Fibroblast of peridontal ligament (primary cell): ENCODE measurements around the gene ADARB2.
"Not testable (repeated sequence)": the region's sequence is repeated elsewhere in the genome, so short reads cannot be mapped to it uniquely, and the experiment has no call there.

Experiments
- DNase-seq: peaks from one replicate; pipeline ENCODE4 v3.0.0-alpha.2; 2010; ENCODE audit errors: extremely low read depth

The ADARB2 gene

GRCh38 chr10:1268831-1269230, 468.5 kb downstream of the ADARB2 start:
- DNase-seq, result no peak

GRCh38 chr10:1267568-1267967, 469.8 kb downstream of the ADARB2 start:
- DNase-seq, result no peak

- DNase-seq, result no peak
Observed at GRCh38 chr10:1267148-1267547, 470.2 kb downstream of the ADARB2 start.

GRCh38 chr10:1266033-1266802, 471.1 kb downstream of the ADARB2 start:
- no peak for DNase-seq

- no peak for DNase-seq
Observed at GRCh38 chr10:1264001-1264400, 473.3 kb downstream of the ADARB2 start.

GRCh38 chr10:1257274-1257673, 480.1 kb downstream of the ADARB2 start:
- no peak for DNase-seq

GRCh38 chr10:1256432-1256725, 480.9 kb downstream of the ADARB2 start:
- DNase-seq, result no peak

GRCh38 chr10:1255600-1256431, 481.5 kb downstream of the ADARB2 start:
- no peak for DNase-seq

GRCh38 chr10:1255118-1255517, 482.2 kb downstream of the ADARB2 start:
- no peak for DNase-seq

GRCh38 chr10:1253523-1254353, 483.6 kb downstream of the ADARB2 start:
- no peak for DNase-seq

- DNase-seq, result no peak
Observed at GRCh38 chr10:1251769-1252168, 485.6 kb downstream of the ADARB2 start.

- no peak for DNase-seq
Observed at GRCh38 chr10:1249142-1249920, 488.0 kb downstream of the ADARB2 start.

GRCh38 chr10:1248262-1248630, 489.1 kb downstream of the ADARB2 start:
- not testable (repeated sequence) for DNase-seq

- DNase-seq, result no peak
Observed at GRCh38 chr10:1247598-1248261, 489.6 kb downstream of the ADARB2 start.

- no peak for DNase-seq
Observed at GRCh38 chr10:1244493-1244892, 492.8 kb downstream of the ADARB2 start.

GRCh38 chr10:1243486-1244234, 493.7 kb downstream of the ADARB2 start:
- DNase-seq, result no peak

- DNase-seq, result no peak
Observed at GRCh38 chr10:1242975-1243374, 494.4 kb downstream of the ADARB2 start.

GRCh38 chr10:1241973-1242935, 495.1 kb downstream of the ADARB2 start:
- DNase-seq, result no peak

GRCh38 chr10:1241322-1241890, 495.9 kb downstream of the ADARB2 start:
- no peak for DNase-seq
